Stimulated activated effector memory CD8-positive, alpha-beta T cell treated with anti-CD3 and anti-CD28 coated beads, Interleukin-12 subunit alpha, Interleukin-12 subunit beta, amount 100 ng/mL, for 72 hours (primary cell): ENCODE results near the gene AUTS2.
A peak's percentile ranks its signal among the peaks of the same experiment; 100 is the strongest.
"Not testable (repeated sequence)": the region's sequence is repeated elsewhere in the genome, so short reads cannot be mapped to it uniquely, and the experiment has no call there.

Experiments
- ATAC-seq: fragments of 150-1000 bp; cut with Tn5 transposase; 2 replicates; pipeline ENCODE4 v1.10.0; 2021
- DNase-seq, 2 donors: peaks; one replicate each; pipeline ENCODE4 v3.0.0; 2021 to 2022; ENCODE audit warnings: low spot score in 2 of 2
- H3K27ac Mint-ChIP-seq: one replicate; pipeline ENCODE4 v1.8.0; 2022; ENCODE audit warnings: mild to moderate bottlenecking, mixed read lengths
- H3K36me3 Mint-ChIP-seq: one replicate; pipeline ENCODE4 v1.8.0; 2022; ENCODE audit warnings: mild to moderate bottlenecking, mixed read lengths
- H3K4me1 Mint-ChIP-seq: one replicate; pipeline ENCODE4 v1.8.0; 2022; ENCODE audit warnings: mixed read lengths
- H3K4me3 Mint-ChIP-seq: one replicate; pipeline ENCODE4 v1.8.0; 2022; ENCODE audit warnings: mild to moderate bottlenecking, mixed read lengths
- H3K9me3 Mint-ChIP-seq: one replicate; pipeline ENCODE4 v1.8.0; 2022; ENCODE audit warnings: mixed read lengths

AUTS2 gene

GRCh38 chr7:70267381-70268120 lies 669.3 kb downstream of the AUTS2 start:
- DNase-seq (no peak), ATAC-seq (no peak)

GRCh38 chr7:70268179-70268578 lies 669.9 kb downstream of the AUTS2 start:
- no peaks in the 10 kb centered on the region for H3K36me3 Mint-ChIP-seq
- no peak overlapping the region for H3K27ac Mint-ChIP-seq
- DNase-seq (no peak), ATAC-seq (no peak)
- H3K4me3 Mint-ChIP-seq = no peak overlapping the region
- H3K4me1 Mint-ChIP-seq = no peaks in the 10 kb centered on the region
- H3K9me3 Mint-ChIP-seq = no peaks in the 10 kb centered on the region

More at GRCh38 chr7:70267381-70268120, 669.3 kb downstream of the AUTS2 start:
- Mint-ChIP-seq H3K36me3 (no peaks in the 10 kb centered on the region), H3K4me1 (no peaks in the 10 kb centered on the region), H3K4me3 (no peak overlapping the region), H3K27ac (no peak overlapping the region), H3K9me3 (no peaks in the 10 kb centered on the region)

GRCh38 chr7:70270149-70270548 lies 671.9 kb downstream of the AUTS2 start:
- DNase-seq = no peak
- Mint-ChIP-seq H3K36me3 (no peaks in the 10 kb centered on the region), H3K9me3 (no peaks in the 10 kb centered on the region), H3K4me3 (no peak overlapping the region), H3K4me1 (no peaks in the 10 kb centered on the region), H3K27ac (no peak overlapping the region)
- ATAC-seq = no peak

GRCh38 chr7:70271617-70272081 lies 673.4 kb downstream of the AUTS2 start:
- no peaks in the 10 kb centered on the region for H3K9me3 Mint-ChIP-seq
- H3K27ac Mint-ChIP-seq = no peak overlapping the region
- H3K4me1 Mint-ChIP-seq = no peaks in the 10 kb centered on the region
- no peak overlapping the region for H3K4me3 Mint-ChIP-seq
- DNase-seq = no peak
- no peak for ATAC-seq
- no peaks in the 10 kb centered on the region for H3K36me3 Mint-ChIP-seq

- not testable (repeated sequence) for DNase-seq, ATAC-seq, H3K27ac Mint-ChIP-seq, H3K36me3 Mint-ChIP-seq, H3K9me3 Mint-ChIP-seq, H3K4me1 Mint-ChIP-seq, H3K4me3 Mint-ChIP-seq
These were observed 677.3 kb downstream of the AUTS2 start for GRCh38 chr7:70275570-70275969.

GRCh38 chr7:70285187-70285586 lies 686.9 kb downstream of the AUTS2 start:
- Mint-ChIP-seq H3K9me3 (no peaks in the 10 kb centered on the region), H3K4me3 (no peak overlapping the region), H3K36me3 (no peaks in the 10 kb centered on the region), H3K27ac (no peak overlapping the region), H3K4me1 (no peaks in the 10 kb centered on the region)
- DNase-seq (no peak), ATAC-seq (no peak)

- H3K4me3 Mint-ChIP-seq = no peak overlapping the region
- no peaks in the 10 kb centered on the region for H3K4me1 Mint-ChIP-seq
- no peaks in the 10 kb centered on the region for H3K36me3 Mint-ChIP-seq
- H3K9me3 Mint-ChIP-seq = no peaks in the 10 kb centered on the region
- no peak overlapping the region for H3K27ac Mint-ChIP-seq
- ATAC-seq = no peak
- no peak for DNase-seq
These were observed 687.6 kb downstream of the AUTS2 start for GRCh38 chr7:70285854-70286253.

- Mint-ChIP-seq H3K36me3 (no peaks in the 10 kb centered on the region), H3K27ac (no peak overlapping the region), H3K4me3 (no peak overlapping the region), H3K4me1 (no peaks in the 10 kb centered on the region), H3K9me3 (no peaks in the 10 kb centered on the region)
- ATAC-seq (no peak), DNase-seq (no peak)
These were observed 690.6 kb downstream of the AUTS2 start for GRCh38 chr7:70288781-70289456.

- no peak overlapping the region for H3K4me3 Mint-ChIP-seq
- no peaks in the 10 kb centered on the region for H3K36me3 Mint-ChIP-seq
- H3K4me1 Mint-ChIP-seq = no peaks in the 10 kb centered on the region
- ATAC-seq (no peak), DNase-seq (no peak)
- no peak overlapping the region for H3K27ac Mint-ChIP-seq
- peaks cover 3% of the 10 kb centered on the region for H3K9me3 Mint-ChIP-seq
These were observed 694.4 kb downstream of the AUTS2 start for GRCh38 chr7:70292716-70293115.

GRCh38 chr7:70294211-70294911 lies 696.1 kb downstream of the AUTS2 start:
- DNase-seq = no peak
- Mint-ChIP-seq H3K4me1 (peaks cover 4% of the 10 kb centered on the region), H3K27ac (no peak overlapping the region), H3K9me3 (peaks cover 3% of the 10 kb centered on the region), H3K4me3 (no peak overlapping the region), H3K36me3 (no peaks in the 10 kb centered on the region)
- ATAC-seq = no peak

- ATAC-seq = no peak
- H3K36me3 Mint-ChIP-seq = no peaks in the 10 kb centered on the region
- no peak overlapping the region for H3K4me3 Mint-ChIP-seq
- H3K27ac Mint-ChIP-seq = no peak overlapping the region
- H3K9me3 Mint-ChIP-seq = peaks cover 3% of the 10 kb centered on the region
- H3K4me1 Mint-ChIP-seq = peaks cover 22% of the 10 kb centered on the region
- DNase-seq = no peak
These were observed 700.7 kb downstream of the AUTS2 start for GRCh38 chr7:70298780-70299471.

- no peak overlapping the region for H3K27ac Mint-ChIP-seq
- H3K4me1 Mint-ChIP-seq = peaks cover 27% of the 10 kb centered on the region
- no peak overlapping the region for H3K4me3 Mint-ChIP-seq
- peaks cover 3% of the 10 kb centered on the region for H3K9me3 Mint-ChIP-seq
- no peaks in the 10 kb centered on the region for H3K36me3 Mint-ChIP-seq
- no peak for DNase-seq
- ATAC-seq = no peak
These were observed 701.2 kb downstream of the AUTS2 start for GRCh38 chr7:70299472-70299807.

- Mint-ChIP-seq H3K4me3 (no peak overlapping the region), H3K27ac (no peak overlapping the region)
These were observed 703.5 kb downstream of the AUTS2 start for GRCh38 chr7:70301673-70302185.

GRCh38 chr7:70303309-70303708 lies 705.0 kb downstream of the AUTS2 start:
- H3K27ac Mint-ChIP-seq = no peak overlapping the region
- H3K4me1 Mint-ChIP-seq = peaks cover 38% of the 10 kb centered on the region
- ATAC-seq (peak; percentile 45), DNase-seq (no peak)
- H3K4me3 Mint-ChIP-seq = no peak overlapping the region
- H3K36me3 Mint-ChIP-seq = no peaks in the 10 kb centered on the region
- no peaks in the 10 kb centered on the region for H3K9me3 Mint-ChIP-seq

More at GRCh38 chr7:70301673-70302185, 703.5 kb downstream of the AUTS2 start:
- Mint-ChIP-seq H3K4me1 (peaks cover 27% of the 10 kb centered on the region), H3K9me3 (peaks cover 3% of the 10 kb centered on the region), H3K36me3 (no peaks in the 10 kb centered on the region)
- ATAC-seq = no peak
- DNase-seq = no peak

- Mint-ChIP-seq H3K4me1 (peaks cover 43% of the 10 kb centered on the region), H3K36me3 (no peaks in the 10 kb centered on the region), H3K9me3 (no peaks in the 10 kb centered on the region), H3K27ac (no peak overlapping the region), H3K4me3 (no peak overlapping the region)
- DNase-seq (no peak), ATAC-seq (peak; percentile 81)
These were observed 705.5 kb downstream of the AUTS2 start for GRCh38 chr7:70303780-70304179.
